CD4-positive, alpha-beta T cell treated with Interleukin-10 for 1 hour (primary cell): Measurements from ENCODE around the gene CYP26A1.

ENCODE experiments used
- DNase-seq: peaks from one replicate; pipeline ENCODE4 v3.0.0-alpha.2; 2020

The CYP26A1 gene

GRCh38 chr10:93073539-93074146 is at the start of gene CYP26A1:
Gene CYP26A1, plus strand, starts transcription at chr10:93073893. Its CDS starts 42 bp downstream, at chr10:93073935.
- no peak for DNase-seq

- DNase-seq, result no peak
Observed at GRCh38 chr10:93026072-93026471, 47.6 kb upstream of the CYP26A1 start.

- no peak for DNase-seq
Observed at GRCh38 chr10:93027508-93027907, 46.2 kb upstream of the CYP26A1 start.

- no peak for DNase-seq
Observed at GRCh38 chr10:93028883-93029282, 44.8 kb upstream of the CYP26A1 start.

- no peak for DNase-seq
Observed at GRCh38 chr10:93030409-93030808, 43.3 kb upstream of the CYP26A1 start.

- DNase-seq, result no peak
Observed at GRCh38 chr10:93032105-93032808, 41.4 kb upstream of the CYP26A1 start.

- no peak for DNase-seq
Observed at GRCh38 chr10:93032809-93033137, 40.9 kb upstream of the CYP26A1 start.

GRCh38 chr10:93034426-93034825 is 39.3 kb upstream of the CYP26A1 start:
- no peak for DNase-seq

- DNase-seq, result no peak
Observed at GRCh38 chr10:93039110-93039509, 34.6 kb upstream of the CYP26A1 start.

GRCh38 chr10:93039721-93040120 is 34.0 kb upstream of the CYP26A1 start:
- no peak for DNase-seq

GRCh38 chr10:93054486-93054885 is 19.2 kb upstream of the CYP26A1 start:
- no peak for DNase-seq

GRCh38 chr10:93058139-93058538 is 15.6 kb upstream of the CYP26A1 start:
- DNase-seq, result no peak

- no peak for DNase-seq
Observed at GRCh38 chr10:93059975-93060886, 13.5 kb upstream of the CYP26A1 start, which contains the start of gene CYP26C1. Gene CYP26C1, plus strand, starts transcription at chr10:93060798. Its CDS starts 466 bp downstream, at chr10:93061264.

- DNase-seq, result no peak
Observed at GRCh38 chr10:93060887-93061593, 12.7 kb upstream of the CYP26A1 start.

GRCh38 chr10:93061594-93062513 is 11.8 kb upstream of the CYP26A1 start:
- DNase-seq, result no peak

GRCh38 chr10:93062514-93063143 is 11.1 kb upstream of the CYP26A1 start:
- peak; percentile 24 for DNase-seq

GRCh38 chr10:93063144-93063976 is 10.3 kb upstream of the CYP26A1 start:
- DNase-seq, result no peak

GRCh38 chr10:93063977-93064660 is 9.6 kb upstream of the CYP26A1 start:
- DNase-seq, result no peak

- DNase-seq, result no peak
Observed at GRCh38 chr10:93064874-93065660, 8.6 kb upstream of the CYP26A1 start.
